Measurements from ENCODE around the gene KIAA1549. TPM values are rescaled to one million over a fixed set of nuclear protein-coding genes. Genes with fewer than 3 reads are reported as not detected.

Gene KIAA1549
- total and polyA plus RNA-seq, 11 donors, result 0.91 to 4.8 (median 2.0) TPM

DNA sequence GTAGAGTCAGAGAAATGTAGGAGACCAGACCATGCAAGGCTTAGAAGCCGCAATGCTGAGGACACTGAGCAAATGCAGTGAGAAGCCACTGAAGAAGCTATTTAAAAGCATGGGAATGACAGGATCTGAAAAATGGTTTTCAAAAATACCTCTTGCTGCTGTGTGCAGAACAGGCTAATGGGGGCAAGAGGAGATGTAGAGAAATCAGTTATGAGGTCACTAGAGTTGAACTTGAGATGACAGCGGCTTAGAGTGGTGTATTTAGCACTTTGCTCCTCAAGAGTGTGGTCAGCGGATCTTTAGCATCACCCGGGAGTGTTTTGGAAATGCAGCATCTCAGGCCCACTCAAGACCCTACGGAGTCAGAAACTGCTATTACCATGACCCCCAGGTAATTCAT is 48.8 kb downstream of the KIAA1549 start:
- Histone ChIP-seq H3K27me3 (no peaks in the 10 kb centered on the region), H3K9me3 (no peaks in the 10 kb centered on the region), H3K36me3 (no peaks in the 10 kb centered on the region), H3K4me3 (no peak overlapping the region), H3K27ac (no peak overlapping the region), H3K4me1 (peaks cover 0 to 18% (median 11%) of the 10 kb centered on the region in 12 donors)
- intact Hi-C loops (cut with DNase I), result no loop called here
- 94 to 98% (median 97%) methylated on average over 5 of the region's 5 CpGs for WGBS, 4 donors
- DNase-seq (no peak), ATAC-seq (no peak)
- TF ChIP-seq POLR2A (IDR thresholded peaks at IDR 0.05), result no peak
- TF ChIP-seq CTCF (IDR thresholded peaks at IDR 0.05), result no peak

DNA sequence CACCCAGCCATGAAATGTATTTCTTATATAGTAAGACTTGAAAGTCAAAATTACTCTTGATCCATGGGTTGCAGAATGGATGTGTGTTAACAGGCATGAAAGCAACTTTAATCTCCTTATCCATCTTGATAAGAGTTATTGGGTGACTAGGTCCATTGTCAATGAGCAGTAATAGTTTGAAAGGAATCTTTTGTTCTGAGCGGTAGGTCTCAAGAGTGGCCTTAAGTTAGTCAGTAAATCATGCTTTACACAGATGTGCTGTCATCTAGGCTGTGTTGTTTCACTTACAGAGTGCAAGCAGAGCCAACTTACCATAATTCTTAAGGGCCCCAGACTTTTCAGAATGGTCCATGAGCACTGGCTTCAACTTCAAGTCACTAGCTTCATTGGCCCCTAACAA is 51.2 kb downstream of the KIAA1549 start:
- Histone ChIP-seq H3K4me3 (no peak overlapping the region), H3K4me1 (peaks cover 0 to 6% (median 3%) of the 10 kb centered on the region in 12 donors), H3K27ac (no peak overlapping the region), H3K36me3 (no peaks in the 10 kb centered on the region), H3K9me3 (no peaks in the 10 kb centered on the region), H3K27me3 (no peaks in the 10 kb centered on the region)
- intact Hi-C loops (cut with DNase I), result no loop called here
- WGBS, 4 donors, result 58 to 100% (median 96%) methylated on average over 1 of the region's 1 CpG
- DNase-seq (no peak), ATAC-seq (no peak)
- TF ChIP-seq POLR2A (IDR thresholded peaks at IDR 0.05) (no peak), CTCF (IDR thresholded peaks at IDR 0.05) (no peak)

DNA sequence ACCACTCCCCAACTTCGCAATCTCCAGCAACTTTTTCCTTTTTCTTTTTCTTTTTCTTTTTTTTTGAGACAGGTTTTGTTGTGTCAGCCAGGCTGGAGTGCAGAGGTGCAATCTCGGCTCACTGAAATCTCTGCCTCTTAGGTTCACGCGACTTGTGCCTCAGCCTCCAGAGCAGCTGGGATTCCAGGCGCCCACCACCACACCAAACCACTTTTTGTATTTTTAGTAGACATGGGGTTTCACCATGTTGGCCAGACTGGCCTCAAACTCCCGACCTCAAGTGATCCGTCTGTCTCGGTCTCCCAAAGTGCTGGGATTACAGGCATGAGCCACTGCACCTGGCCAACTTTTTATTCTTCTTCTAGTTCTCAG is 55.0 kb downstream of the KIAA1549 start:
- Histone ChIP-seq H3K36me3 (no peaks in the 10 kb centered on the region), H3K4me3 (no peak overlapping the region), H3K27me3 (no peaks in the 10 kb centered on the region), H3K4me1 (no peaks in the 10 kb centered on the region), H3K9me3 (no peaks in the 10 kb centered on the region), H3K27ac (no peak overlapping the region)
- ATAC-seq, result no peak
- whole genome bisulfite sequencing, 4 donors, result 90 to 96% (median 93%) methylated on average over 8 of the region's 8 CpGs
- DNase-seq, result no peak
- intact Hi-C loops (cut with DNase I), result no loop called here
- no peak for TF ChIP-seq POLR2A (IDR thresholded peaks at IDR 0.05)
- no peak for TF ChIP-seq CTCF (IDR thresholded peaks at IDR 0.05)

DNA sequence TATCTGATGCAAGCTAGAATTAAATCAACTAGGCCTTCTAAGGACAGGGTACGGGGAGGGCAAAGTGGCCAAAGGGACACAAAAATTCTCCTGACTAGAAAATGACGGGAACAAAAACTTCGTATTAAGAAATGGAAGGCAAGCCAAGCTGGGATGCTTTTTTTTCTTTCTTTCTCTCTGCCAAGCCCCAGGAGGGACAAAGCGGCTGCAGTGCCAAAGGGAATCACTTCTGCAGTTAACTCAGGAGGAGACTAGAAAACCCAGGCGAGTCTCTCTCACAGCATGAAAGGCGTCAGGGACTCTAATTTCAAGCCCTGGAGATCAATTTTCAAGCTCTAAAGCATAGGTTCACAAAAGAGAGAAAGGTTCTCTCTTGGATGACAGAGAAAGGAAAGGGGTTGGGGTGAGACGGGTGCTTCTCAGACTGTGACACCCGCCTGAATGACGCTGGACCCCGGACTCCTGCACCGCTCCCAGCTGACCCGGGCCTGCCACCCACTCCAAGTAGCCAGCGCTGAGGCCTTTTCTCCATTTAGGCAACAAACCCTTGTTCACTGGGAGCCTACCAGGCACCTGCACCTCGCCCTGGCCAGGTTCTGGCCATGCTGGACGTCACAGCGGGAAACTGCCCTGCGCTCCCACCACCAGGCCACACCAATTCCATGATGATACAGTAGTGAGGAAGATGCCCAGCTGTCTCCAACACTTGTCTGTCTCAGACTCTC is 56.5 kb downstream of the KIAA1549 start:
- Histone ChIP-seq H3K36me3 (no peaks in the 10 kb centered on the region), H3K27me3 (no peaks in the 10 kb centered on the region), H3K4me3 (no peak overlapping the region), H3K9me3 (no peaks in the 10 kb centered on the region), H3K4me1 (no peaks in the 10 kb centered on the region), H3K27ac (no peak overlapping the region)
- no peak for DNase-seq
- 84 to 87% (median 85%) methylated on average over 17 of the region's 17 CpGs for WGBS, 4 donors
- TF ChIP-seq POLR2A (IDR thresholded peaks at IDR 0.05) (no peak), CTCF (IDR thresholded peaks at IDR 0.05) (no peak)
- intact Hi-C loops (cut with DNase I), result no loop called here
- ATAC-seq, result no peak
